ENCODE measurements around the gene PELI2. TPM values are rescaled to one million over a fixed set of nuclear protein-coding genes. Genes with fewer than 3 reads are reported as not detected.

The PELI2 gene
- total and polyA plus RNA-seq, 5 donors = 1.4 to 6.8 (median 4.6) TPM

GRCh38 chr14:56145181-56145769, 27.1 kb downstream of the PELI2 start:
- Histone ChIP-seq H3K4me3 (ENCODE audit: low read length) (no peak overlapping the region), H3K4me1 (ENCODE audit: control insufficient read depth, insufficient read depth, low read length) (peaks cover 4% of the 10 kb centered on the region), H3K27ac (ENCODE audit: low read length) (no peak overlapping the region), H3K27me3 (ENCODE audit: control insufficient read depth, insufficient read depth) (no peaks in the 10 kb centered on the region), H3K9me3 (ENCODE audit: control insufficient read depth, low read length) (no peaks in the 10 kb centered on the region)
- no peak for ATAC-seq
- 69% methylated on average over 5 of the region's 5 CpGs for WGBS
- intact Hi-C loops (cut with DNase I) = no loop called here
- DNase-seq = peak in 1 of 3 donors; percentile 43

DNA sequence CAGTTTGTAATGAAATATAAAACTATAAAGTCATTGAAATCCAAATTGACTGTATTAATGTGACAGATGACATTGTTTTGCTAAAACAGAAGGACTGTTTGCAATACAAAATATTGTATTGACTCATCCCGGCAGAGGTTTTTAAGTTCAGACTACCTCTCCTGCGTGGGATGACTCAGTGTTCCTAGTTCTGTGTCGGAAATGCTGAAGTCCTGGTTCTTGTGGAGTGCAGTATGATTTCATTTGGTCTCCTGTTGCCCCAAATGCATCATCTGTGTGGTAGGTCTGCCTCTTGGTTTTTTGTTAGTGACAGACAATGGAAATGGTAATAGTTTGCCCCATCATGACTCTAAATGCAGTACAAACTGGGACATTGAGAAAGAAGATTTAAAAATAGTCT, 27.8 kb downstream of the PELI2 start:
- ATAC-seq = no peak
- 86% methylated on average over 3 of the region's 3 CpGs for WGBS

DNA sequence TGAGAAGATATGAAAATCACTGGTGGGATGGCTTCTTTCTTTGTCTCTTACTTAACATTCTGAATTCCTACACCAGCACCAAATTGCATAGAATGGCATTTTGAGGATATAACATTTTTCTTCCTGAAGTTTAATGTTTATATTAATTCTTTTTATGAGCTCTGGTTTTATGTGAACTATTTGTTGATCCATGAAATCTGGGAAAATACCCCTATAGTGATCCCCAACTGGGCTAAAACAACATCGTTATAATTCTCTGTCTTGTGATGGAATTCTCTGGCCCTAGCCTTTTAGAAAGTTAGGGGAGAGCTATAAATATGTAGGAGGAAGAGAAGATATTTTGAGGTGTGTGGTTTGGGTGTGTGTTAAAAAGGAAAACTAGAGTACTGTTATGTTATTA, 29.2 kb downstream of the PELI2 start:
- H3K27me3 ChIP-seq (ENCODE audit: control insufficient read depth, insufficient read depth) = no peaks in the 10 kb centered on the region
- intact Hi-C loops (cut with DNase I) = no loop called here
- H3K27ac ChIP-seq (ENCODE audit: low read length) = no peak overlapping the region
- no peak overlapping the region for H3K4me3 ChIP-seq (ENCODE audit: low read length)
- DNase-seq (no peak), ATAC-seq (no peak)
- no peaks in the 10 kb centered on the region for H3K9me3 ChIP-seq (ENCODE audit: control insufficient read depth, low read length)
- WGBS = 71% methylated on average over 1 of the region's 1 CpG
- H3K4me1 ChIP-seq (ENCODE audit: control insufficient read depth, insufficient read depth, low read length) = peaks cover 4% of the 10 kb centered on the region

More for the DNA sequence above, 27.8 kb downstream of the PELI2 start:
- Histone ChIP-seq H3K9me3 (ENCODE audit: control insufficient read depth, low read length) (no peaks in the 10 kb centered on the region), H3K27me3 (ENCODE audit: control insufficient read depth, insufficient read depth) (no peaks in the 10 kb centered on the region), H3K27ac (ENCODE audit: low read length) (no peak overlapping the region), H3K4me1 (ENCODE audit: control insufficient read depth, insufficient read depth, low read length) (peaks cover 4% of the 10 kb centered on the region), H3K4me3 (ENCODE audit: low read length) (no peak overlapping the region)
- intact Hi-C loops (cut with DNase I) = no loop called here
- DNase-seq = no peak

DNA sequence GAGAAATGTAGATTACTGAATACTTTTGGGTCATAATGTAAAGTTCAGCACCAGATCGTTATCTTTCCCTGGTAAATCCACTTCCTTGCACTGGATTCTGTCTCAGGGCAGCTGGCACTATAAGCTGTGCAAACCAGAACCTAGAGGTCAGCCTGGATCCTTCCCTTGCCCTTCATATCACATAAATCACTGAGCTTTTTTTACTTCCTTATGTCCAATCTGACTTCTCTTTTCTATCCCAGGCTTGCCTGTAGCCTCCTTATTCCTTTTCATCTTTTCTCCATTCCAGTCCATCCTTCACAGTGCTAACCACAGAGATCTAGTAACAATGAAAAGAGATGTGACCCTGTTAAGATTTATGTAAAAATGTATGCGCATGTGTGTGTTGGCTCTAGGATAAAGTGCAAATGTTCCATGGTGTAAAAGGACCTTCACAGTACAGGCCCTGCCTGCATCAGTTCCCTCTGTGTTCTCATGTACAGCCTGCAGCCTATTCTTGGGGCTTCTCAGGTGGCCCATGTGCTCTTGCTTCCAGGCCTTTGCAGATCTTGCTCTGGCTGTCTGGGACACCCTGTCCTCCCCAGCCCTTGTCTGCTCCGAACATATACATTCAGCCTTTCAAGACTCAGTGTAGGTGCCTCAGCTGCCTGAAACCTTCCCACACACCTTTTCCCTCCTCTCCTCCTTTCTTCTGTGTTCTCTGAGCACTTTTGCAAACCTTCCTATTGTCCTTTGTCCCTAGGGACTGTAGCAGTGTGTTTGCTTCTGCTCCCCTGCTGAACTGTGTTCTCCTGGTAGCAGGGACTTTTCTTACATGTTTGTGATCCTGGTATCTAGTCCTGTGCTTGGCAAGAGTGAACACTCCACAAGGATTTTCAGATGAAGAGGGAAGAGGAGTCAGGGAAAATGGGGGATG, 30.0 kb downstream of the PELI2 start:
- H3K4me3 ChIP-seq (ENCODE audit: low read length) = no peak overlapping the region
- no peak overlapping the region for H3K27ac ChIP-seq (ENCODE audit: low read length)
- intact Hi-C loops (cut with DNase I) = no loop called here
- DNase-seq (no peak), ATAC-seq (peak in 1 of 2 donors; percentile 29)
- 82% methylated on average over 3 of the region's 3 CpGs for WGBS
- no peaks in the 10 kb centered on the region for H3K27me3 ChIP-seq (ENCODE audit: control insufficient read depth, insufficient read depth)
- peaks cover 4% of the 10 kb centered on the region for H3K4me1 ChIP-seq (ENCODE audit: control insufficient read depth, insufficient read depth, low read length)
- no peaks in the 10 kb centered on the region for H3K9me3 ChIP-seq (ENCODE audit: control insufficient read depth, low read length)

- ATAC-seq (no peak), DNase-seq (no peak)
- Histone ChIP-seq H3K9me3 (ENCODE audit: control insufficient read depth, low read length) (no peaks in the 10 kb centered on the region), H3K27ac (ENCODE audit: low read length) (no peak overlapping the region), H3K27me3 (ENCODE audit: control insufficient read depth, insufficient read depth) (no peaks in the 10 kb centered on the region), H3K4me1 (ENCODE audit: control insufficient read depth, insufficient read depth, low read length) (peaks cover 4% of the 10 kb centered on the region), H3K4me3 (ENCODE audit: low read length) (no peak overlapping the region)
- intact Hi-C loops (cut with DNase I) = no loop called here
- 52% methylated on average over 4 of the region's 4 CpGs for WGBS
Observed at GRCh38 chr14:56149151-56149550, 30.9 kb downstream of the PELI2 start.

GRCh38 chr14:56149995-56150394, 31.8 kb downstream of the PELI2 start:
- intact Hi-C loops (cut with DNase I) = no loop called here
- Histone ChIP-seq H3K9me3 (ENCODE audit: control insufficient read depth, low read length) (no peaks in the 10 kb centered on the region), H3K27me3 (ENCODE audit: control insufficient read depth, insufficient read depth) (no peaks in the 10 kb centered on the region), H3K4me1 (ENCODE audit: control insufficient read depth, insufficient read depth, low read length) (peaks cover 4% of the 10 kb centered on the region), H3K4me3 (ENCODE audit: low read length) (no peak overlapping the region), H3K27ac (ENCODE audit: low read length) (no peak overlapping the region)
- no peak for DNase-seq
- no peak for ATAC-seq
- 81% methylated on average over 6 of the region's 6 CpGs for WGBS

DNA sequence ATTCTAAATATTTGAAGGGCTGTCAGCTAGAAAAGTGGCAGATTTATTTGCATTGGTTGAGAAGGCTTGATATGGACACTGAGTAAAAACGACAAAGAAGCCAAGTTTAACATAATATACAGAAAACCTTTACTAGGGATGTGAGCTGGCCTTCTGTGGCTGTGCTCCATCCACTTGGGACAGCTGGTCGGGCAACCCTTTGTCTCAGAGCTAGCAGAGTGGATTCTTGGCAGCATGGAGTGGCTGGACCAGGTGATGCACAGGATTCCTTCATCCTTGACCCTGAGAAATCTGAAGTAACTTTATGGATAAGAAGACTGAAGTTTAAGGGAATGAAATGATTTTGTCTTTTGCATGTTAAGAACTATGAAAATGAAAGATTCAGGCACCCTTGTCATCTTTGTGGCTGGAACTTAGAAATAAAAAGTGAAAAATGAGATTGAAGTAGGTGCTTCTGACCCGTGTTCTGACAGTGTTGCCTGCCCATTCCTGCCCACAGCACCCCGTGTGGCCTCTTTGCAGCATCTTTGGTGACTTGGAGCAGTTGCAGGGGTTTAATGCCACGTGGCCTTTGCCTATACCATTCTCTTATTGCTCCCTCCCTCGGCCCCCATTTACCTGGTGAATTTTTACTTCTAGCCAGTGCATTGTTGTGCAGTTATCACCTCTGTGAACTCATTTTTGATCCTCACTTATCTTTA, 32.6 kb downstream of the PELI2 start:
- Histone ChIP-seq H3K27me3 (ENCODE audit: control insufficient read depth, insufficient read depth) (no peaks in the 10 kb centered on the region), H3K4me1 (ENCODE audit: control insufficient read depth, insufficient read depth, low read length) (peaks cover 4% of the 10 kb centered on the region), H3K4me3 (ENCODE audit: low read length) (no peak overlapping the region), H3K27ac (ENCODE audit: low read length) (no peak overlapping the region), H3K9me3 (ENCODE audit: control insufficient read depth, low read length) (no peaks in the 10 kb centered on the region)
- intact Hi-C loops (cut with DNase I) = no loop called here
- WGBS = 80% methylated on average over 6 of the region's 6 CpGs
- no peak for ATAC-seq
- no peak for DNase-seq

- Histone ChIP-seq H3K9me3 (ENCODE audit: control insufficient read depth, low read length) (no peaks in the 10 kb centered on the region), H3K27ac (ENCODE audit: low read length) (no peak overlapping the region), H3K27me3 (ENCODE audit: control insufficient read depth, insufficient read depth) (no peaks in the 10 kb centered on the region), H3K4me3 (ENCODE audit: low read length) (no peak overlapping the region), H3K4me1 (ENCODE audit: control insufficient read depth, insufficient read depth, low read length) (peaks cover 4% of the 10 kb centered on the region)
- no peak for ATAC-seq
- 94% methylated on average over 1 of the region's 1 CpG for WGBS
- DNase-seq = no peak
- intact Hi-C loops (cut with DNase I) = no loop called here
Observed at GRCh38 chr14:56152221-56152620, 34.0 kb downstream of the PELI2 start.

- Histone ChIP-seq H3K27ac (ENCODE audit: low read length) (no peak overlapping the region), H3K9me3 (ENCODE audit: control insufficient read depth, low read length) (no peaks in the 10 kb centered on the region), H3K4me3 (ENCODE audit: low read length) (no peak overlapping the region), H3K4me1 (ENCODE audit: control insufficient read depth, insufficient read depth, low read length) (peaks cover 4% of the 10 kb centered on the region), H3K27me3 (ENCODE audit: control insufficient read depth, insufficient read depth) (no peaks in the 10 kb centered on the region)
- DNase-seq = no peak
- 80% methylated on average over 2 of the region's 2 CpGs for WGBS
- intact Hi-C loops (cut with DNase I) = no loop called here
- ATAC-seq = no peak
Observed at GRCh38 chr14:56153267-56153666, 35.1 kb downstream of the PELI2 start.

DNA sequence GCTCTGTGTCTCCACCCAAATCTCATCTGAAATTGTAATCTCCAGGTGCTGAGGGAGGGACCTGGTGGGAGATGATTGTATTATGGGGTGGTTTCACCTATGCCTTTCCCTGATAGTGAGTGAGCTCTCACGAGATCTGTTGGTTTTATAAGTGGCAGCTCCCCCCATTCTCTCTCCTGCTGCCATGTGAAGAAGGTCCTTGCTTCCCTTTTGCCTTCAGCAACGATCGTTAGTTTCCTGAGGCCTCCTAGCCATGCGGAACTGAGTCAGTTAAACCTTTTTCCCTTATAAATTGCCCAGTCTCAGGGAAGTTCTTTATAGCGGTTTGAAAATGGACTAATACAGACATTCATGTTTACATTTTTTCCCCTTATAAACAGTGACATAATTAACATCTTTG, 36.1 kb downstream of the PELI2 start:
- Histone ChIP-seq H3K4me1 (ENCODE audit: control insufficient read depth, insufficient read depth, low read length) (peaks cover 2% of the 10 kb centered on the region), H3K4me3 (ENCODE audit: low read length) (no peak overlapping the region), H3K9me3 (ENCODE audit: control insufficient read depth, low read length) (no peaks in the 10 kb centered on the region), H3K27ac (ENCODE audit: low read length) (no peak overlapping the region), H3K27me3 (ENCODE audit: control insufficient read depth, insufficient read depth) (no peaks in the 10 kb centered on the region)
- WGBS = 87% methylated on average over 5 of the region's 5 CpGs
- DNase-seq = no peak
- no peak for ATAC-seq
- intact Hi-C loops (cut with DNase I) = no loop called here

GRCh38 chr14:56156096-56156495, 37.9 kb downstream of the PELI2 start:
- Histone ChIP-seq H3K9me3 (ENCODE audit: control insufficient read depth, low read length) (no peaks in the 10 kb centered on the region), H3K27ac (ENCODE audit: low read length) (no peak overlapping the region), H3K4me3 (ENCODE audit: low read length) (no peak overlapping the region), H3K27me3 (ENCODE audit: control insufficient read depth, insufficient read depth) (no peaks in the 10 kb centered on the region), H3K4me1 (ENCODE audit: control insufficient read depth, insufficient read depth, low read length) (peaks cover 2% of the 10 kb centered on the region)
- intact Hi-C loops (cut with DNase I) = no loop called here
- DNase-seq (no peak), ATAC-seq (no peak)

Data from right cardiac atrium (tissue), 5 donors.